Measurements from ENCODE around the gene QRSL1. TPM values are rescaled to one million over a fixed set of nuclear protein-coding genes. Genes with fewer than 3 reads are reported as not detected.
"Not testable (repeated sequence)": the region's sequence is repeated elsewhere in the genome, so short reads cannot be mapped to it uniquely, and the experiment has no call there.

QRSL1 gene
- polyA plus RNA-seq, 1 donor: 13.4 TPM

GRCh38 chr6:106623039-106623438, 6.3 kb upstream of the QRSL1 start:
- no peak for DNase-seq (ENCODE audit: low read depth)

DNA sequence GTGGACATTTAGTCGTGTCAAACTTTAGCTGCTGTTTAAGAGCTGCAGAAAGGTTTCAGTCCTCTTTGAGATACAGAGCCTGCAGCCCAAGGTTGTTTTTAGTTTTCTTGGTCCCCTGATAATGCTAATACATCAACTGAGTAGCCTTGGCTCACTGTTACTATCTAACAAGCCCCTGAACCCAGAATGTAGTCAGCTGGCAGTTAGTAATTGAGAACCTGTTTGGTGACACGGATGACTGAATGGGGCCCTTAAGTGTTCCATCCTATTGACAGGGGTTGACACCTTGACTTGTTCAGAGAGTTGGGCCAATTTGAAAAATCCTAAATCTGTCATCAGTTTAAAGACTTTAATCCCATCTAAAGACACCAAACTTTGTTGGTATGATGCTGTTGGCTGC, 2.9 kb upstream of the QRSL1 start:
- no peak for DNase-seq (ENCODE audit: low read depth)

DNA sequence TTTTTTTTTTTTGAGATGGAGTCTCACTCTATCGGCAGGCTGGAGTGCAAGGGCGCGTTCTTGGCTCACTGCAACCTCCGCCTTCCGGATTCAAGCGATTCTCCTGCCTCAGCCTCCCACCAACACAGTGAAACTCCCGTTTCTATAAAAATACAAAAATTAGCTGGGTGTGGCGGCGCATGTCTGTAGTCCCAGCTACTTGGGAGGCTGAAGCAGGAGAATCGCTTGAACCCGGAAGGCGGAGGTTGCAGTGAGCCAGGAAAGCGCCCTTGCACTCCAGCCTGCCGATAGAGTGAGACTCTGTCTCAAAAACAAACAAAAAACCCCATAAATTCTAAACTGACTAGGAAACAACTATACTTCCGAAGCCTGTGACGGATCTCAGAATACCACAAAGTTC, 1.6 kb upstream of the QRSL1 start:
- not testable (repeated sequence) for DNase-seq (ENCODE audit: low read depth)

DNA sequence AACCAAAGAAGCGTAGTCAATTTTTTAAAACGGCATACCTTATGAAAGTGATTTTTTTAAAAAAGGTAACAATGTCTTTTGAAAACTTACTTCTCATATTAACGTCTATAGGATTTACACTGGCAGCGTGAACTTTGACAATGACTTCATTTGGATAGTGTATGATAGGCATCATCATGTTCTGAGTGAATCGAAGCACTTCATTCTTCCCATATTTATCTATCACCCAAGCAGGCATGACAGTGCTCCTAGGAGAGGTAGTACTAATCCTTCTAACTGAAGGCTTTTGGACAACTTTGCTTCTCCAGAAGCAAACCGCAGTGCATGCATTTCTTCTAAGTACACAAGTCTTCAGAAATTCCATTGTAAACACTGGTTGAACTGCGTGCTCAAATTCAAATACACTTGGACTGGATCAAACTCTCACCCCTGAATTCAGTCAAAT, 698 bp upstream of the QRSL1 start:
- no peak for DNase-seq (ENCODE audit: low read depth)

DNA sequence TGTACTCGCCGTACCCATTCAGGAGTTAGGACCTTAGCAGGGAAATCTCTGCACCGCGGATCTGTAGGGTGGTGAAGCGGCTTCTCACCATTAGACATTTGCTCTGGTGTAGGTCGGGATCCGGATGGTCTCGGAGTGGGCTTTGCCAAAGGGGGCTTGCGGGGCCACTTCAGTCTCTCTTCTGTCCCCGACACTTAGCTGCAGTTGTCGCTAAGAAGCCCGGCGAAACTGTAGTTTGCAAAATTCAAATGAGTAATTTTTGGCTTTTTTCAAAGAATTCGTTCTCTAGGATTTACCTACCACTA, 433 bp downstream of the QRSL1 start:
- no peak for DNase-seq (ENCODE audit: low read depth)

DNA sequence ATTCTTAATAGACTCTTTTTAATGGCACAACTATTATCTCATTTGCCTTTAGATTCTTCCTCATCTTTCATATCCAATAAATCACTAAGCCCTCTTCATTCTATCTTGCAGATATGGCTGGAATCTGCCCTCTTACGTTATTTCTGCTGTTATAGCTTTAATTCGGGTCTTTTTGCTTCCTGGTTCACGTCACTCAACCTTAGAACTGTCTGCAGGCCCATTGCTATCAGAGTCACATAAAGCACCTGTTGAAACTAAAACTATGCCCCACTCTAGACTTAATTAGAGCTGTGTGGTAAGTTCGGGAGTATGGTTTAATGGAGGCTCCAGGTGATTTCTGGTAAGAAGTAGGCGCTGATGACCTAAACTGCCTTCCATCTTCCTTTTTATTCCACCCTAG, 988 bp downstream of the QRSL1 start:
- no peak for DNase-seq (ENCODE audit: low read depth)

GRCh38 chr6:106631346-106631745, 2.0 kb downstream of the QRSL1 start:
- DNase-seq (ENCODE audit: low read depth): no peak

- no peak for DNase-seq (ENCODE audit: low read depth)
Observed at GRCh38 chr6:106634565-106634964, 5.2 kb downstream of the QRSL1 start.

DNA sequence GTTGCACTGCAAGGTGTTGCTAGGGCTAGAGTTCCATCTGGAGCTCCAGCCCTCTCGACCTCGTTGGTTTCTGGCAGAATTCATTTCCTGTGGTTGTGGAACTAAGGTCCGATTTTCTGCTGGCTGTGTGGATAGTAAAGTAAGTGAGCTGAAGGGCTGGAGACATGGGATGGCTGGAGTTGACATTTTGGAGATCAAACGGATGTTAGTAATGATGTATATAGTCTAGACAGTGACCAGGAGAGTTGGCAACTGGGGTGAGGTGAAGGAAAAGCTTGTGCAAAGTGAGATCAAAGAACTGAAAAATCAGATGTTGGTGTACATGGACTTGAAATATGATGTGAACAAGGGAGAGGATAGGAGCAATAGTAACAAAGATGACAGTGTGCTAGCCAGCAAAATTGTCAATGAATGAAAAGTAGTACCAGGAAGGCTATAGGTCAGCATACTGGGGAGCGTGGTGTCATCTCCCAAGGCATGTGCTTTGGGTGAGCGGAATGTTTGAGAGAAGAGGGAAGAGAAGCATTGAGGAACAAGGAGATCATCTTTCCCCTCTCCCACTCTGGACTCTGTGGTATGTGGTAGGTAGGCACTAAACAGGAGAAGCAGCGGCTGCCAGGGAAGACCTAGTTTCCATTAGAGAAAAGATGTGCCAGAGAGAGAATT, 7.8 kb downstream of the QRSL1 start:
- DNase-seq (ENCODE audit: low read depth): no peak

DNA sequence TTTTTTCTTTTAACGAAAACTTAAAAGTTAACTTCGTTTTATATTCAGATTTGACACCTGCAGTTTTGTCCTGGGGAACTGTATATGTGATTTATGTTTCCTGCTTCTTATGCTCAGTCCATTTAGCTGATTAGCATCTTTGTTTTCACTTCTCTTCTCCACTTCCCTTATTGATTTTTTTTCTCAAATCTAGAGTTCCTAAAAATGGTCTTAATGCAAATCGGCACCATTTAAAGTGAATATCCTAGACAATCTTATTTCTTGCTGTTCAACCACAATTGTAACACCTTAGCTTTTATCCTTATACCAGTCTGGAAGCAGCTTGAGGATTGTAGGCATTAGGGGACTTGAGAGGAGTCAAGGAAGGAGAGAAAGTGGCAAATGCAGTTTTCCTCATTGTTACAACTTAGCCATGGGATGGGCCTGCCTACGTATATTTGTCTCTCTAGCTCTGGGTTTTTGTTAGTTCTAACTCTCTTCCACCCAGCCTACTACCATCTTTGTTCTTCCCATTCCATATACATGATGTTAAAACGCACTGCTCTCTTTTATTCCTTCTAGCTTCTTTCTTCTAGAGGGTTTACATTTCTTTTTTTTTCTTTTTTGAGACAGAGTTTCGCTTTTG, 8.5 kb downstream of the QRSL1 start:
- DNase-seq (ENCODE audit: low read depth): no peak

- no peak for DNase-seq (ENCODE audit: low read depth)
Observed at GRCh38 chr6:106639812-106640211, 10.4 kb downstream of the QRSL1 start.

GRCh38 chr6:106642476-106642875, 13.1 kb downstream of the QRSL1 start:
- DNase-seq (ENCODE audit: low read depth): no peak

GRCh38 chr6:106643061-106643460, 13.7 kb downstream of the QRSL1 start:
- DNase-seq (ENCODE audit: low read depth): no peak

DNA sequence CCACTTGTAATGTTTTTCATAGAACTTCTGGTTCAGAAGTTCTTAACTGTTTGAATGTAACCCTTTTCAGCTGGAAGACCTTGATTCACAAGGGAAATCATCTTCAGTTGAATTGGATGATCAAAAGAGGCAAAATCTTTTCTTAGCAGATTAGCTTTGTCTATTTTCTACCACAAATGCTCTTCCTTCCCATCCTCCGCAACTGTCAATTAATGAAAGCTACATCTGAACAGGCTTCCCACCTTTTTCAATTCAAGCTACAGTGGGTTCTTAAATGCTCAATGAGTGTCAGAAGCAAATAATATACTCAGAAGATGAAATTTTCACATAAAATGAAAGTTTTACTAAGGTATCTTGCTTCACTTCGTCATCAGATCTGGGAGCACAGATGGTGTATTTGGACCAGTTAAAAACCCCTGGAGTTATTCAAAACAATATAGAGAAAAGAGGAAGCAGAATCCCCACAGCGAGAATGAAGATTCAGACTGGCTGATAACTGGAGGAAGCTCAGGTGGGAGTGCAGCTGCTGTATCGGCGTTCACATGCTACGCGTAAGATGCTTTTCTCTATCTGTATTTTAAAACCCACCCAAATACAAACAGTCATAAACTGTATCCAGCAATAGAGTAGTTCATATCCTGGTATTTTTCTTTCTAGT, 19.4 kb downstream of the QRSL1 start:
- no peak for DNase-seq (ENCODE audit: low read depth)

DNA sequence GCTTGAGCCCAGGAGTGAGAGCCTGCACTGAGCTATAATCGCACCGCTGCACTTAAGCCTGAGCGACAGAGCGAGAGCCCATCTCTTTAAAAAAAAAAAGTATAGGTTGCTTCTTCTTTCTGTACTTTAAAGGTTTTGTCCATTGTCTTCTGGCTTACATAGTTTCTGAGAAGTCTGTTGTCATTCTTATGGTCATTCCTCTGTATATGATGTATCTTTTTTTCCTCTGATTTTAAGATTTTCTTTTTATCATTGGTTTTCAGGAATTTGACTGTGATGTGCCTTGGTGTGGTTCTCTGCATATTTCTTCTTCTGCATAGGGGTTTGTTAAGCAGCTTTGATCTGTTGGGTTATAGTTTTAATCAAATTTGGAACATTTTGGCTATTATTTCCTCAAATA, 29.1 kb downstream of the QRSL1 start:
- DNase-seq (ENCODE audit: low read depth): no peak

DNA sequence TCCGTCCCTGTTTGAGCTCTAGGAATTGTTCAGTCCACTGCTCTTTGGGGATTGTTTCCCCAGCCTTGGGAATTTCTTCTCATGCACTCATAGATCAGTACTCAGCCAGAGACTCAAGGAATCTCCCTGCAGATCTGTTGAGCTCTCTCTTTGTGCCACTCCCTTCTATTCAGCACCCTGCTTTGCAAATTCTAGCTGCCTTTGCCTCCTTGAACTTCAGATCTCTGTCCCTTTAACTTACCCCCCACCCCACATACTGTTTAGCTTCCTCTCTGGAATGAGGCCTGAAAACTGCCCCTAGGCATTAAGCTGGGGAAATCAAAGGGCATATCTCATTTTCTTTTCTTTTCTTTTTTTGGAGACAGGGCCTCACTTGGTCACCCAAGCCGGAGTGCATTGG, 30.5 kb downstream of the QRSL1 start:
- DNase-seq (ENCODE audit: low read depth): no peak

DNA sequence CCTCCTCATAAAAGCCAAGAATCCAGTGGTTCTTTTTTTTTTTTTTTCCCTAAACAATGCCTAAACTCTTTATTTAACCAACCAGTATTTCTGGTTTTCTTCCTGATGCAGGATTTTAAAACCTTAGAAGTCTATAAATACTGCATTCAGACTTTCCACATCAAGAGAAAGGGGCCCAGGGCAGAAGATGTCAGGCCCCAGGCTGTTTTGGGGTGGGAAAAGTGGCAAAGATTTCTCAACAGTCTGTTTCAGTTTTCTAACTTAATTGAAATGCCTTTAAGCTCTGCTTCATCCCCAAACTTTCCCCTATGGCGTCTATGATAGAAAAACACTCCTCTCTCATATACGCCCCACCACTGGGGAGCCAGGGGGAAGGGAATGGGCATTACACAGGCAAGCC, 33.1 kb downstream of the QRSL1 start:
- DNase-seq (ENCODE audit: low read depth): no peak

- no peak for DNase-seq (ENCODE audit: low read depth)
Observed at GRCh38 chr6:106666282-106667021, 37.1 kb downstream of the QRSL1 start.

DNA sequence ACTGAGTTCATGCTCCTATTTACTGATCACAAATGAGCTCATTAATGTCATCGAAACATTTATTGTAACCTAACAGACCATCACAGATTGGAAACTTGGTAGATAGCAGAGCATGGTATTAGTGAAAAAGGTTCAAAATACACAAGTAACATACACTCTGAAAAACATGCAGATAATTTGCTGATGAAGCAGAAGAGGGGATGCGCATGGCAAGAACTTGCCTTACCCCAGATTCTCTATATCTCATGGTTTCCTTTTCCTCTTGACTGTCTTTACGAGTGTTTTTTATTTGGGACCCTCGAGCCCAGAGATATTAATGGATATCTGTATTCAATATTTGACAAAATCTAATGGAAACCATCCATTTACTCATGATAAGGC, 37.6 kb downstream of the QRSL1 start:
- no peak for DNase-seq (ENCODE audit: low read depth)

DNA sequence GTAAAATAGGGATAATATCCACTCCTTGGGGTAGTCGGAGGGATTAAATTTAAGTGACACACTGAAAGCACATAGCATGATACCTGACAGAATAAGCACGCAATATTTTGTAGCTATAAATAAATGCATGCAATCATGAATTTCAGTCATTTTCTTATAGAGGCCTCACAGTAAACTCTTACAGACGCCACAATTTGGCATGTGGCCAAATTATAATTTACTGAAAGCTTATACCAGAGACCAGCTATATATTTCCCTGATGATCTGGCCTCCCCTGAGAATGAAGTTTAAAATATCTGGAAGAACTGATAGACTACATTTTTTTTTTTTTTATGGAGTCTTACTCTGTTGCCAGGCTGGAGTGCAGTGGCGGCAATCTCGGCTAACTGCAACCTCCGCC, 40.9 kb downstream of the QRSL1 start:
- DNase-seq (ENCODE audit: low read depth): no peak

- no peak for DNase-seq (ENCODE audit: low read depth)
Observed at GRCh38 chr6:106671651-106672050, 42.3 kb downstream of the QRSL1 start.

- DNase-seq (ENCODE audit: low read depth): no peak
Observed at GRCh38 chr6:106674541-106675229, 45.3 kb downstream of the QRSL1 start.
